DMS53 treated with DMSO at 0.1 percent for 48 hours (cell line): Measurements from ENCODE around the gene ASPG.

ENCODE experiments used
- DNase-seq: peaks from one replicate; lab custom pipeline; 2025; ENCODE audit not compliant: unreplicated experiment; lab: John Stamatoyannopoulos, UW

ASPG gene

DNA sequence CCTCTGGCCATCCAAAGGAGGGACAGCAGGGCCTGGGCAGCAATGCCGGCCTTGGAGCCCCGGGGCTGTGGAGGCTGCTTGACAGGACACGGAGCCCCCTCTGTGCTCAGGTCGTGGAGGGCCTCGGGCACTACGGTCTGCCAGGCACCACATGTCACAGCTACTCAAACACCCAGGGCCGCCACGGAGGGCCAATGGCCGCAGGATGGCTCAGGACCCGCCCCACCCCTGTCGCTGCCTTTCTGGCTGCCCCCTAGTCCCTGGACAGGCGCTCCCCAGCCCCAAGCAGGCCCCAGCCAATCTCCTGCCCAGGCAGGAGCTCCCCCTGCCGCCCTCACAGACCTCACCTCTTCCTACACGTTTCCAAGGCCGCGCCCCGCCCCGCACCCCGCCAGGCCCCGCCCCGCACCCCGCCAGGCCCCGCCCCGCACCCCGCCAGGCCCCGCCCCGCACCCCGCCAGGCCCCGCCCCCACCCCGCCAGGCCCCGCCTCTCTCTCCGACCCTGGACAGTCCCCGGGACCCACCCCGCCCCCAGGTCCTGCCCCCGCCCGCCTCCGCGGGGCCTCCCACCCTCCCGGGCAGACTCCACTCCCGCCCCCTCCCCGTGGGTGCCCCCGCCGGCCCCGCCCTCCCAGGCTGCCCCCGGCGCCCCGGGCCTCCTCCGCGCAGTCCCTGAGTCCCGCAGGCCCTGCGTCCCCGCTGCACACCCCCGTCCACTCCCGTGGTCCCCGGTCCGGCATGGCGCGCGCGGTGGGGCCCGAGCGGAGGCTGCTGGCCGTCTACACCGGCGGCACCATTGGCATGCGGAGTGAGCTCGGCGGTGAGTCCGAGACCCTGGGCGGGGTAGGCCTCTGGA is at the start of gene ASPG:
ASPG (plus strand) TSS at position 669 of the 857 bp plus-strand sequence; CDS start at position 740, 71 bp downstream.
- DNase-seq: no peak

GRCh38 chr14:104036212-104036611 is 49.3 kb upstream of the ASPG start:
- no peak for DNase-seq

GRCh38 chr14:104037074-104037473 is 48.4 kb upstream of the ASPG start:
- no peak for DNase-seq

- DNase-seq: no peak
Measured at GRCh38 chr14:104037903-104038302, 47.6 kb upstream of the ASPG start.

DNA sequence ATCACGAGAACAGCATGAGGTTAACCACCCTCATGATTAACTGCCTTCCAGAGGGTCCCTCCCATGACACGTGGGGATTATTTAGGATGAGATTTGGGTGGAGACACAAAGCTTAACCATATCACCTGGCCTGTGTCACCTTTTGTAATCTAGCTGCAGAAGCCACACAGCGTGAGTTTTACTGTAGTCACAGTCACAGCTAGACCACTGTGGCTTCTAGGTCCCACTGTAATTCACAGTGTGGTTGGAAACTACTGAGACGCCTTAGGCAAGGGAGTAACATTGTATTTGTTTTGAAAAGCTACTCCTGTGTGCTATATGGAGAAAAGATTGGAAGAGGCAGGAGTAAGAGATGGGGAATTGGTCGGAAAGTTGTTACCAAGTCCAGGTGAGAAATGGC is 46.3 kb upstream of the ASPG start:
- DNase-seq: no peak

GRCh38 chr14:104040539-104040938 is 45.0 kb upstream of the ASPG start:
- DNase-seq: no peak

DNA sequence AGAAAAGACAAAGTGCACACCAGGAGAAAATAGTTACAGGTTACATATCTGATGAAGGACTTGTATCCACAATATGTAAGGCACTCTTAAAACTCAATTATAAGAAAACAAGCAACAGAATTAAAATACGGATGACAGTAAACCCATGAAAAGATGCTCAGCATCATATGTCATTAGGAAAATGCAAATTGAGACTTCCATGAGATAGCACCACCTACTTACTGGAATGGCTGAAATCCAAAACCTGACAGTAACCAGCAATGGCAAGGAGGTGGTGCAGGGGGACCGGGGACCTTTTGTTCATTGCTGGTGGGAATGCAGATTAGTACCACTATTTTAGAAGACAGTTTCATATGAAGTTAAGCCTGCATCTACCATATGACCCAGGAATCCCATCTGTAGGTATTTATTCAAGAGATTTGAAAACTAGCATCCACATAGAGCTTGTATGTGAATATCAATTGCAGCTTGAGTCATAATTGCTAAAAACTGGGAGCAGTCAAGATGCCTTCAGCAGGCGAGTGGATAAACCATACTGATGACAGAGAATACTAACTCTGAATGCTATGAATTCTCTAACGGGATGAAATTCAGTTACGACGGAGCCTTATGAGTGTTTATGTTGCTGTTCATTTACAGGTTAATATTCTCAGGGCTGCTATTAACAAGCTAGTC is 43.9 kb upstream of the ASPG start:
- no peak for DNase-seq

- no peak for DNase-seq
Measured at GRCh38 chr14:104044016-104044415, 41.5 kb upstream of the ASPG start.

DNA sequence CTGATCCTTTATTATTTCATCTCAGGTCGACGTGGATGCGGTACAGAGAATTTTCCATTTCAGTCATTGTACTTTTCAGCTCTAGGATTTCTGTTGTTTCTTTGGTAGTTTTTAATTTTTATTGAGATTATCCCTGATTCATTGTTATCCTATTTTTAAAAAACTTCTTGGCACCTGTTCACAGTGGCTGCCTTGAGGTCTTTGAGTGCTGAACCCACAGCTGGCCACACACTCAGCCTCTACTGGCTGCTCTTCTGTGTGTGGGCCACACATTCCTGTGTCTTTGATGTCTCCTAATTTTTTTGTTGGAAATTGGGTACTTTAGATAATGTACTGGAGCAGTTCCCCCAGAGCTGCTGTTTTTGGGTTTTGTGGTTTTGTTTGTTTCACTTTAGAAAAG is 37.7 kb upstream of the ASPG start:
- DNase-seq: no peak

DNA sequence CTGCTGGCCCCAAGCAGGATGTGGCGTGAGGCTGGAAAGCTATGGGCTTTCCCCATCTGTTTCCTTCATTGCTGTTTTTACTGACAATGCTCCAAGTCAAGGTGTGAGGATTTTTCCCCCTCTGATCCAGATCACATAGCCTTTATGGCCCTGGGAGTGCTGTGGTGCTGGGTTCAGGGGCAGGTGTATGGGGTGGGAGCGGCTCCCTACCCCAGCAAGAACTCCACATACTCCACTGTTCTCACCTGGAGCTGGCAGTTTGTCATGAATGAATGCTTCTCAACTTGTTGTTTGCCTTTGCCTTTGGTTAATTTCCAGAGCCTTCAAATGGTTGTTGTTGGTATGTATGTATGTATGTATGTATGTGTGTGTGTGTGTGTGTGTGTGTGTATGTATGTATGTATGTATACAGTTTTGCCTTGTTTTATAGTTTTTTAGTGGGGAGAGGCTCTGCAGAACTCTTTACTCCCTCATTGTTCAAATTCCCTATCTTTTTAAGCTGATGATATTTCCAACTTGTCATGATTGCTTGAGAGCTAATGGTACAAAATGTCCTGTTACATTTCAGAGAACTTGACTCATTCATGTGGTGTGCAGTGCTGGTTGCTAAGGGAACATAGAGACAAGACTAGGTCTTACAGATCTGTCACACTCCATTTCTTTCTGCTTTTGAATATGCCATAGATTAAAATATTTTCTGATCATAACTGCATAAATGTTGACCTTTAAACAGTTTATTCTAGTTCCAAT is 36.6 kb upstream of the ASPG start:
- DNase-seq: no peak

GRCh38 chr14:104049576-104050240 is 35.8 kb upstream of the ASPG start:
- DNase-seq: no peak

DNA sequence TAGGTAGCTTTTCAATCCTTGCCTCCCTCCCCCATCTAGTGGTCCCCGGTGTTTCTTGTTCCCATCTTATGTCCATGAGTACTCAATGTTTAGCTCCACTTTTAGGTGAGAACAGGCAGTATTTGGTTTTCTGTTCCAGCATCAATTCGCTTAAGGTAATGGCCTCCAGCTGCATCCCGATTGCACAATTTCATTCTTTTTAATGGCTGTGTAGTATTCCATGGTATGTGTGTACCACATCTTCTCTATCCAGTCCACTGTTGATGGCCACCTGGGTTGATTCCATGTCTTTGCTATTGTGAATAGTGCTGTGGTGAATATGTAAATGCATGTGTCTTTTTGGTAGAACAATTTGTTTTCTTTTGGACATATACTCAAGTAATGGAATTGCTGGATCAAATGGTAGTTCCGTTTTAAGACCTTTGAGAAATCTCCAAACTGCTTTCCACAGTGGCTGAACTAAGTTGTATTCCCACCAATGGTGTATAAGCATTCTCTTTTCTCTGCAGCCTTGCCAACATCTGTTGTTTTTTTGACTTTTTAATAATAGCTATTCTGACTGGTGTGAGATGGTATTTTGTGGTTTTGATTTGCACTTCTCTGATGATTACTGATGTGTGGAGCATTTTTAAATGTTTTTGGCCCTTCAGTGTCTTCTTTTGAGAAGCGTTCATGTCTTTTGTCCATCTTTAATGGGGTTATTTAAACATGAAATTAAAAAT is 34.2 kb upstream of the ASPG start:
- DNase-seq: no peak

GRCh38 chr14:104054222-104054905 is 31.1 kb upstream of the ASPG start:
- no peak for DNase-seq

GRCh38 chr14:104062281-104062680 is 23.2 kb upstream of the ASPG start:
- no peak for DNase-seq

GRCh38 chr14:104064003-104064402 is 21.5 kb upstream of the ASPG start:
- no peak for DNase-seq

- no peak for DNase-seq
Measured at GRCh38 chr14:104066279-104066678, 19.2 kb upstream of the ASPG start.

- no peak for DNase-seq
Measured at GRCh38 chr14:104066719-104067295, 18.7 kb upstream of the ASPG start.

- DNase-seq: no peak
Measured at GRCh38 chr14:104069541-104069940, 16.0 kb upstream of the ASPG start.

DNA sequence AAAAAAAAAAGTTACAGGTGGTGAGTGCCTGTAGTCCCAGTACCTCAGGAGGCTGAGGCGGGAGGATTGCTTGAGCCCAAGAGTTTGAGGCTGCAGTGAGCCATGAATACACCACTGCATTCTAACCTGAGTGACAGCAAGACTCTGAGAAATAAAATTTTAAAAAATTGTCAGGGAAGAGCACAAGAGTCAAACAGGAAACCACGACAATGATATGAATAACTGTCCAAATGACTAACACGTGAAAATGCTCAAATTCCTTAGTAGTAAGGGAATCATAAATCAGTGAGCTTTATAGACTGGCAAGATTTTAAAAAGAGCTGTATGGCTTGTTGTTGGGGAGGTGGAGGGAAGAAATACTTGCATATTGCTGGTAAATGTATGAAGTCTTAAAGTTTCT is 12.9 kb upstream of the ASPG start:
- no peak for DNase-seq

GRCh38 chr14:104073764-104074163 is 11.7 kb upstream of the ASPG start:
- no peak for DNase-seq
